Measurements from ENCODE around the gene ALOX12B.

- TF ChIP-seq, protein P1, sequence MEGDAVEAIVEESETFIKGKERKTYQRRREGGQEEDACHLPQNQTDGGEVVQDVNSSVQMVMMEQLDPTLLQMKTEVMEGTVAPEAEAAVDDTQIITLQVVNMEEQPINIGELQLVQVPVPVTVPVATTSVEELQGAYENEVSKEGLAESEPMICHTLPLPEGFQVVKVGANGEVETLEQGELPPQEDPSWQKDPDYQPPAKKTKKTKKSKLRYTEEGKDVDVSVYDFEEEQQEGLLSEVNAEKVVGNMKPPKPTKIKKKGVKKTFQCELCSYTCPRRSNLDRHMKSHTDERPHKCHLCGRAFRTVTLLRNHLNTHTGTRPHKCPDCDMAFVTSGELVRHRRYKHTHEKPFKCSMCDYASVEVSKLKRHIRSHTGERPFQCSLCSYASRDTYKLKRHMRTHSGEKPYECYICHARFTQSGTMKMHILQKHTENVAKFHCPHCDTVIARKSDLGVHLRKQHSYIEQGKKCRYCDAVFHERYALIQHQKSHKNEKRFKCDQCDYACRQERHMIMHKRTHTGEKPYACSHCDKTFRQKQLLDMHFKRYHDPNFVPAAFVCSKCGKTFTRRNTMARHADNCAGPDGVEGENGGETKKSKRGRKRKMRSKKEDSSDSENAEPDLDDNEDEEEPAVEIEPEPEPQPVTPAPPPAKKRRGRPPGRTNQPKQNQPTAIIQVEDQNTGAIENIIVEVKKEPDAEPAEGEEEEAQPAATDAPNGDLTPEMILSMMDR (IDR thresholded peaks at IDR 0.05) = no peak
- no peak for TF ChIP-seq EP300 (IDR thresholded peaks at IDR 0.05)
- no peak for TF ChIP-seq POLR2A (IDR thresholded peaks at IDR 0.05)
Measured at GRCh38 chr17:8096541-8096940, 9.0 kb upstream of the ALOX12B start.

All from tibial nerve (tissue), 4 donors.